Suppressor macrophage treated with lipopolysaccharide for 4 hours (primary cell): Measurements from ENCODE around the gene HELB.

Experiments used
- DNase-seq: peaks from one replicate; pipeline ENCODE4 v3.0.0-alpha.2; 2020

Gene HELB

GRCh38 chr12:66301944-66302826, at the start of gene HELB:
HELB (plus strand) TSS chr12:66302493; CDS start chr12:66302604, 111 bp downstream.
- peak; percentile 99 for DNase-seq

GRCh38 chr12:66252771-66253170, 49.5 kb upstream of the HELB start:
- no peak for DNase-seq

- no peak for DNase-seq
These were observed 46.6 kb upstream of the HELB start for GRCh38 chr12:66255737-66256136.

- no peak for DNase-seq
These were observed 44.3 kb upstream of the HELB start for GRCh38 chr12:66258011-66258410.

- DNase-seq = no peak
These were observed 39.6 kb upstream of the HELB start for GRCh38 chr12:66262737-66263136.

- peak; percentile 89 for DNase-seq
These were observed 33.7 kb upstream of the HELB start for GRCh38 chr12:66268562-66268961.

- peak; percentile 40 for DNase-seq
These were observed 33.2 kb upstream of the HELB start for GRCh38 chr12:66269142-66269541.

- peak; percentile 67 for DNase-seq
These were observed 32.4 kb upstream of the HELB start for GRCh38 chr12:66269757-66270383.

GRCh38 chr12:66270613-66271012, 31.7 kb upstream of the HELB start:
- peak; percentile 19 for DNase-seq

- no peak for DNase-seq
These were observed 29.6 kb upstream of the HELB start for GRCh38 chr12:66272650-66273049.

GRCh38 chr12:66273147-66273546, 29.1 kb upstream of the HELB start:
- no peak for DNase-seq

- DNase-seq = no peak
These were observed 27.3 kb upstream of the HELB start for GRCh38 chr12:66275040-66275439.

GRCh38 chr12:66279123-66279712, 23.1 kb upstream of the HELB start:
- peak; percentile 39 for DNase-seq

GRCh38 chr12:66280561-66280960, 21.7 kb upstream of the HELB start:
- DNase-seq = peak; percentile 61

- no peak for DNase-seq
These were observed 20.0 kb upstream of the HELB start for GRCh38 chr12:66282244-66282643.

GRCh38 chr12:66287275-66287674, 15.0 kb upstream of the HELB start:
- DNase-seq = no peak

- DNase-seq = no peak
These were observed 14.2 kb upstream of the HELB start for GRCh38 chr12:66288121-66288520.

GRCh38 chr12:66289485-66289884, 12.8 kb upstream of the HELB start:
- DNase-seq = no peak

- DNase-seq = no peak
These were observed 11.5 kb upstream of the HELB start for GRCh38 chr12:66290716-66291200.

- no peak for DNase-seq
These were observed 6.1 kb upstream of the HELB start for GRCh38 chr12:66296176-66296683.

- no peak for DNase-seq
These were observed 5.2 kb upstream of the HELB start for GRCh38 chr12:66297080-66297479.

GRCh38 chr12:66297923-66298322, 4.4 kb upstream of the HELB start:
- DNase-seq = no peak

GRCh38 chr12:66302827-66303169, 505 bp downstream of the HELB start:
- DNase-seq = no peak
